WTC11 (cell line): ENCODE results near the gene WDFY4. TPM values are rescaled to one million over a fixed set of nuclear protein-coding genes. Genes with fewer than 3 reads are reported as not detected.

Source experiments
- ATAC-seq: fragments of 200-7000 bp; cut with Tn5 transposase; 2 replicates; pipeline ENCODE4 v1.10.0; 2021; ENCODE audit warnings: mild to moderate bottlenecking, moderate library complexity
- CTCF ChIA-PET: fragments of 300-600 bp; sonication (Branson Sonifier 250); formaldehyde crosslinking; loops from one replicate; lab custom pipeline; 2021; ENCODE audit warnings: antibody characterized with exemption; lab: Charles Lee
- POLR2A ChIA-PET: fragments of 350-600 bp; sonication (Branson Sonifier 250); formaldehyde crosslinking; loops from one replicate; lab custom pipeline; 2021; ENCODE audit warnings: antibody characterized with exemption; lab: Charles Lee
- DNase-seq: peaks from one replicate; pipeline ENCODE4 v3.0.0; 2021; ENCODE audit warnings: low spot score
- H3K27ac Mint-ChIP-seq: 2 replicates; pipeline ENCODE4 v1.8.0; 2021; ENCODE audit warnings: mixed read lengths
- H3K27me3 Mint-ChIP-seq: 2 replicates; pipeline ENCODE4 v1.8.0; 2021; ENCODE audit warnings: low read depth, mild to moderate bottlenecking, moderate library complexity, mixed read lengths
- H3K36me3 Mint-ChIP-seq: 2 replicates; pipeline ENCODE4 v1.8.0; 2021; ENCODE audit warnings: mixed read lengths
- H3K4me1 Mint-ChIP-seq: 2 replicates; pipeline ENCODE4 v1.8.0; 2022; ENCODE audit warnings: mixed read lengths
- H3K4me3 Mint-ChIP-seq: 2 replicates; pipeline ENCODE4 v1.8.0; 2021; ENCODE audit warnings: mild to moderate bottlenecking, moderate library complexity, mixed read lengths
- H3K9me3 Mint-ChIP-seq: 2 replicates; pipeline ENCODE4 v1.8.0; 2021; ENCODE audit warnings: mixed read lengths
- ARID4B ChIP-seq: sonication (generic); formaldehyde crosslinking; IDR thresholded peaks from 2 replicates; pipeline ENCODE4 v1.8.0; 2023; ENCODE audit warnings: missing genetic modification reagents, mild to moderate bottlenecking, borderline replicate concordance
- ATF1 ChIP-seq: sonication (generic); formaldehyde crosslinking; IDR thresholded peaks from 2 replicates; pipeline ENCODE4 v1.8.1; 2023; ENCODE audit warnings: mild to moderate bottlenecking, moderate library complexity, missing genetic modification reagents
- GTF2I ChIP-seq: fragments of 250-450 bp; sonication (Bioruptor Pico); conservative IDR thresholded peaks from 2 replicates; pipeline ENCODE4 v1.4.0; 2021; ENCODE audit warnings: mild to moderate bottlenecking
- HMGXB4 ChIP-seq: sonication (generic); formaldehyde crosslinking; IDR thresholded peaks from 2 replicates; pipeline ENCODE4 v1.8.1; 2023; ENCODE audit warnings: mild to moderate bottlenecking, moderate library complexity, missing genetic modification reagents
- NFATC4 ChIP-seq: fragments of 250-450 bp; sonication (Bioruptor Pico); IDR thresholded peaks from 2 replicates; pipeline ENCODE4 v1.9.0; 2021; ENCODE audit warnings: mild to moderate bottlenecking
- NFE2L1 ChIP-seq: sonication (generic); formaldehyde crosslinking; IDR thresholded peaks from 2 replicates; pipeline ENCODE4 v1.8.1; 2023; ENCODE audit warnings: missing genetic modification reagents
- NR3C1 ChIP-seq: sonication (generic); formaldehyde crosslinking; conservative IDR thresholded peaks from 2 replicates; pipeline ENCODE4 v1.8.1; 2023; ENCODE audit warnings: low read depth, mild to moderate bottlenecking, missing genetic modification reagents
- RORB ChIP-seq: fragments of 250-450 bp; sonication (Bioruptor Pico); IDR thresholded peaks from 2 replicates; pipeline ENCODE4 v1.9.0; 2021; ENCODE audit warnings: mild to moderate bottlenecking
- SMAD3 ChIP-seq: sonication (generic); formaldehyde crosslinking; IDR thresholded peaks from 2 replicates; pipeline ENCODE4 v1.8.0; 2022; ENCODE audit warnings: missing genetic modification reagents, mild to moderate bottlenecking, borderline replicate concordance
- SP1 ChIP-seq: sonication (generic); formaldehyde crosslinking; conservative IDR thresholded peaks from 2 replicates; pipeline ENCODE4 v1.8.1; 2022; ENCODE audit warnings: missing genetic modification reagents
- TEAD1 ChIP-seq: sonication (generic); formaldehyde crosslinking; IDR thresholded peaks from 2 replicates; pipeline ENCODE4 v1.8.0; 2022; ENCODE audit warnings: mild to moderate bottlenecking, missing genetic modification reagents
- TP53 ChIP-seq: sonication (generic); formaldehyde crosslinking; IDR thresholded peaks from 2 replicates; pipeline ENCODE4 v1.8.1; 2023; ENCODE audit warnings: mild to moderate bottlenecking, missing genetic modification reagents
- ZNF219 ChIP-seq: sonication (generic); formaldehyde crosslinking; IDR thresholded peaks from 2 replicates; pipeline ENCODE4 v1.8.0; 2023; ENCODE audit warnings: missing genetic modification reagents, mild to moderate bottlenecking, borderline replicate concordance
- ZNF396 ChIP-seq: fragments of 250-450 bp; sonication (Bioruptor Pico); IDR thresholded peaks from 2 replicates; pipeline ENCODE4 v1.8.0; 2021; ENCODE audit warnings: mild to moderate bottlenecking, moderate library complexity, borderline replicate concordance
- total RNA-seq: library from RNA; stranded (reverse); gene quantifications from 3 replicates; pipeline ENCODE4 v1.2.3, GENCODE V29; 2021
- TF ChIP-seq, protein P1 (sequence below): sonication (generic); formaldehyde crosslinking; IDR thresholded peaks from 2 replicates; pipeline ENCODE4 v1.8.1; 2023; ENCODE audit warnings: mild to moderate bottlenecking, missing genetic modification reagents, moderate library complexity
- TF ChIP-seq, protein P2 (sequence below): sonication (generic); formaldehyde crosslinking; IDR thresholded peaks from 2 replicates; pipeline ENCODE4 v1.8.1; 2022; ENCODE audit warnings: mild to moderate bottlenecking, missing genetic modification reagents, moderate library complexity, borderline replicate concordance
- TF ChIP-seq, protein P3 (sequence below): fragments of 250-450 bp; sonication (Bioruptor Pico); IDR thresholded peaks from 2 replicates; pipeline ENCODE4 v1.9.0; 2021; ENCODE audit warnings: moderate library complexity, mild to moderate bottlenecking, inconsistent platforms, borderline replicate concordance
- TF ChIP-seq, protein P4 (sequence below): sonication (generic); formaldehyde crosslinking; IDR thresholded peaks from 2 replicates; pipeline ENCODE4 v1.8.0; 2022; ENCODE audit warnings: mild to moderate bottlenecking, missing genetic modification reagents
- TF ChIP-seq, protein P5 (sequence below): sonication (generic); formaldehyde crosslinking; conservative IDR thresholded peaks from 2 replicates; pipeline ENCODE4 v1.8.1; 2022; ENCODE audit warnings: mild to moderate bottlenecking, missing genetic modification reagents
- TF ChIP-seq, protein P6 (sequence below): sonication (generic); formaldehyde crosslinking; IDR thresholded peaks from 2 replicates; pipeline ENCODE4 v1.8.0; 2023; ENCODE audit warnings: mild to moderate bottlenecking, missing genetic modification reagents

Gene WDFY4
- total RNA-seq, 1 experiment from 2014 or later: 0.13 TPM

GRCh38 chr10:48648172-48648942, 36.3 kb upstream of the WDFY4 start:
- ChIA-PET CTCF (interaction anchor here (0.6 to 1.0 kb wide), 4 partner anchors 7 to 124 kb away, joined by 3 to 4 read pairs (median 4); no protein-coding TSS in a partner anchor), POLR2A (no interaction called here)
- Mint-ChIP-seq H3K27me3 (peaks cover 4% of the 10 kb centered on the region; the same call in 1 of the 2 replicates), H3K27ac (no peak overlapping the region), H3K4me1 (no peaks in the 10 kb centered on the region), H3K9me3 (peaks cover under 1% of the 10 kb centered on the region; the same call in 1 of the 2 replicates), H3K36me3 (no peaks in the 10 kb centered on the region; the same call in 1 of the 2 replicates), H3K4me3 (no peak overlapping the region)
- TF ChIP-seq, protein P1, sequence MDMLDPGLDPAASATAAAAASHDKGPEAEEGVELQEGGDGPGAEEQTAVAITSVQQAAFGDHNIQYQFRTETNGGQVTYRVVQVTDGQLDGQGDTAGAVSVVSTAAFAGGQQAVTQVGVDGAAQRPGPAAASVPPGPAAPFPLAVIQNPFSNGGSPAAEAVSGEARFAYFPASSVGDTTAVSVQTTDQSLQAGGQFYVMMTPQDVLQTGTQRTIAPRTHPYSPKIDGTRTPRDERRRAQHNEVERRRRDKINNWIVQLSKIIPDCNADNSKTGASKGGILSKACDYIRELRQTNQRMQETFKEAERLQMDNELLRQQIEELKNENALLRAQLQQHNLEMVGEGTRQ (CRISPR knock-in tag): no peak
- TF ChIP-seq, protein P2, sequence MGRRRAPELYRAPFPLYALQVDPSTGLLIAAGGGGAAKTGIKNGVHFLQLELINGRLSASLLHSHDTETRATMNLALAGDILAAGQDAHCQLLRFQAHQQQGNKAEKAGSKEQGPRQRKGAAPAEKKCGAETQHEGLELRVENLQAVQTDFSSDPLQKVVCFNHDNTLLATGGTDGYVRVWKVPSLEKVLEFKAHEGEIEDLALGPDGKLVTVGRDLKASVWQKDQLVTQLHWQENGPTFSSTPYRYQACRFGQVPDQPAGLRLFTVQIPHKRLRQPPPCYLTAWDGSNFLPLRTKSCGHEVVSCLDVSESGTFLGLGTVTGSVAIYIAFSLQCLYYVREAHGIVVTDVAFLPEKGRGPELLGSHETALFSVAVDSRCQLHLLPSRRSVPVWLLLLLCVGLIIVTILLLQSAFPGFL (CRISPR knock-in tag): no peak
- no peak for TF ChIP-seq ATF1 (CRISPR knock-in tag)
- no peak for TF ChIP-seq NFE2L1 (CRISPR knock-in tag)
- TF ChIP-seq, protein P3, sequence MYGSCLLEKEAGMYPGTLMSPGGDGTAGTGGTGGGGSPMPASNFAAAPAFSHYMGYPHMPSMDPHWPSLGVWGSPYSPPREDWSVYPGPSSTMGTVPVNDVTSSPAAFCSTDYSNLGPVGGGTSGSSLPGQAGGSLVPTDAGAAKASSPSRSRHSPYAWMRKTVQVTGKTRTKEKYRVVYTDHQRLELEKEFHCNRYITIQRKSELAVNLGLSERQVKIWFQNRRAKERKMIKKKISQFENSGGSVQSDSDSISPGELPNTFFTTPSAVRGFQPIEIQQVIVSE (CRISPR knock-in tag): no peak
- no peak for TF ChIP-seq SP1
- TF ChIP-seq, protein P4, sequence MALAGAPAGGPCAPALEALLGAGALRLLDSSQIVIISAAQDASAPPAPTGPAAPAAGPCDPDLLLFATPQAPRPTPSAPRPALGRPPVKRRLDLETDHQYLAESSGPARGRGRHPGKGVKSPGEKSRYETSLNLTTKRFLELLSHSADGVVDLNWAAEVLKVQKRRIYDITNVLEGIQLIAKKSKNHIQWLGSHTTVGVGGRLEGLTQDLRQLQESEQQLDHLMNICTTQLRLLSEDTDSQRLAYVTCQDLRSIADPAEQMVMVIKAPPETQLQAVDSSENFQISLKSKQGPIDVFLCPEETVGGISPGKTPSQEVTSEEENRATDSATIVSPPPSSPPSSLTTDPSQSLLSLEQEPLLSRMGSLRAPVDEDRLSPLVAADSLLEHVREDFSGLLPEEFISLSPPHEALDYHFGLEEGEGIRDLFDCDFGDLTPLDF (CRISPR knock-in tag): no peak
- no peak for TF ChIP-seq ARID4B (CRISPR knock-in tag)
- no peak for TF ChIP-seq RORB (CRISPR knock-in tag)
- DNase-seq (no peak), ATAC-seq (no peak)

DNA sequence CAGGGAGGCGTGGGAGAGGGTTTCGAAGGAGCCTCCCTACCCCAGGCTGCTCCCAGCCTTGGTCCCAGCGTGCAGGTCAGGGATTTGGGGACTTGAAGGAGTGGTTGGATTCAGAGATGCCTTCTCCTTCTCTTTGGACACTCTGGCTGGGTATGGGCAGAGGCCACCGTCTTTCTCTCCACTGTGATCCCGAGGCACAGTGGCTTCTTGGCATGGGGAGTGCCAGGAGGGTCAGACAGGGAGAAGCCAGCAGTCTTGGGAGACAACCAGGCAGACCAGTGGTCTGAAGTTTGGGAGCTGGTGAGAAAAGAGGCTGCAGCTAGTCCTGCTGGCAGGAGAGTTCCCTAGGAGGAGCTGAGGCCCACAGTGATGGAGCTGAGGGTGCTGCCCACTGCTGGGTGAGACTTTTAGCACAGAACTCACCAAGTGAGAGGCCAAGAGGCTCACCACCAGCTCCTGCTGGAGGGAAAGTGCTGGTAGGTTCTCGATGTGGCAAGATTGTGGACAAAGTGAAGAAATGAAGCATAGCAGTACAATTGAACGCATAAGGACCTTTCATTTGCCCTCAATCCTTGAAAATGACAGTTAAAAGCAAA, 35.2 kb upstream of the WDFY4 start:
- Mint-ChIP-seq H3K4me1 (no peaks in the 10 kb centered on the region), H3K9me3 (no peaks in the 10 kb centered on the region), H3K27ac (no peak overlapping the region), H3K4me3 (no peak overlapping the region), H3K27me3 (peaks cover 7% of the 10 kb centered on the region; the same call in 1 of the 2 replicates), H3K36me3 (no peaks in the 10 kb centered on the region)
- ChIA-PET POLR2A (interaction anchor here (0.6 kb wide), 1 partner anchor 22 kb away, joined by 4 read pairs; no protein-coding TSS in a partner anchor), CTCF (interaction anchor here (0.6 to 1.0 kb wide), 3 partner anchors 35 to 235 kb away, joined by 3 to 8 read pairs (median 4); no protein-coding TSS in a partner anchor)
- DNase-seq (no peak), ATAC-seq (no peak)
- TF ChIP-seq NR3C1 (no peak), NFATC4 (CRISPR knock-in tag) (no peak), HMGXB4 (CRISPR knock-in tag) (no peak), GTF2I (CRISPR knock-in tag) (no peak), ZNF396 (CRISPR knock-in tag) (no peak), TEAD1 (CRISPR knock-in tag) (no peak), SMAD3 (CRISPR knock-in tag) (no peak), ZNF219 (CRISPR knock-in tag) (no peak), TP53 (no peak)
- TF ChIP-seq, protein P5, sequence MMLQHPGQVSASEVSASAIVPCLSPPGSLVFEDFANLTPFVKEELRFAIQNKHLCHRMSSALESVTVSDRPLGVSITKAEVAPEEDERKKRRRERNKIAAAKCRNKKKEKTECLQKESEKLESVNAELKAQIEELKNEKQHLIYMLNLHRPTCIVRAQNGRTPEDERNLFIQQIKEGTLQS (CRISPR knock-in tag): no peak
- TF ChIP-seq, protein P6, sequence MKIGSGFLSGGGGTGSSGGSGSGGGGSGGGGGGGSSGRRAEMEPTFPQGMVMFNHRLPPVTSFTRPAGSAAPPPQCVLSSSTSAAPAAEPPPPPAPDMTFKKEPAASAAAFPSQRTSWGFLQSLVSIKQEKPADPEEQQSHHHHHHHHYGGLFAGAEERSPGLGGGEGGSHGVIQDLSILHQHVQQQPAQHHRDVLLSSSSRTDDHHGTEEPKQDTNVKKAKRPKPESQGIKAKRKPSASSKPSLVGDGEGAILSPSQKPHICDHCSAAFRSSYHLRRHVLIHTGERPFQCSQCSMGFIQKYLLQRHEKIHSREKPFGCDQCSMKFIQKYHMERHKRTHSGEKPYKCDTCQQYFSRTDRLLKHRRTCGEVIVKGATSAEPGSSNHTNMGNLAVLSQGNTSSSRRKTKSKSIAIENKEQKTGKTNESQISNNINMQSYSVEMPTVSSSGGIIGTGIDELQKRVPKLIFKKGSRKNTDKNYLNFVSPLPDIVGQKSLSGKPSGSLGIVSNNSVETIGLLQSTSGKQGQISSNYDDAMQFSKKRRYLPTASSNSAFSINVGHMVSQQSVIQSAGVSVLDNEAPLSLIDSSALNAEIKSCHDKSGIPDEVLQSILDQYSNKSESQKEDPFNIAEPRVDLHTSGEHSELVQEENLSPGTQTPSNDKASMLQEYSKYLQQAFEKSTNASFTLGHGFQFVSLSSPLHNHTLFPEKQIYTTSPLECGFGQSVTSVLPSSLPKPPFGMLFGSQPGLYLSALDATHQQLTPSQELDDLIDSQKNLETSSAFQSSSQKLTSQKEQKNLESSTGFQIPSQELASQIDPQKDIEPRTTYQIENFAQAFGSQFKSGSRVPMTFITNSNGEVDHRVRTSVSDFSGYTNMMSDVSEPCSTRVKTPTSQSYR: no peak
